IMR-90 (cell line): Measurements from ENCODE around the gene B4GALT5.

Experiments
- BHLHE40 ChIP-seq: fragments of 150-350 bp; IDR thresholded peaks from 2 replicates; pipeline ENCODE4 v1.6.1; 2016; ENCODE audit warnings: mild to moderate bottlenecking, low read depth, low read length
- CEBPB ChIP-seq: IDR thresholded peaks from 2 replicates; pipeline ENCODE4 v1.6.1; 2012; ENCODE audit warnings: low read depth, low read length, improper control_type of control experiment
- CHD1 ChIP-seq: IDR thresholded peaks from 2 replicates; pipeline ENCODE4 v1.6.1; 2012; ENCODE audit warnings: low read depth, low read length, improper control_type of control experiment
- CTCF ChIP-seq: conservative IDR thresholded peaks from 2 replicates; pipeline ENCODE4 v1.5.1; 2012; ENCODE audit warnings: mild to moderate bottlenecking, low read depth, low read length, improper control_type of control experiment
- ELK1 ChIP-seq: fragments of 150-350 bp; IDR thresholded peaks from 2 replicates; pipeline ENCODE4 v1.6.1; 2016; ENCODE audit warnings: low read depth, mild to moderate bottlenecking, low read length, moderate library complexity, borderline replicate concordance
- MAZ ChIP-seq: IDR thresholded peaks from 2 replicates; pipeline ENCODE4 v1.6.1; 2012; ENCODE audit warnings: low read depth, mild to moderate bottlenecking, low read length, improper control_type of control experiment, moderate library complexity, borderline replicate concordance
- POLR2A ChIP-seq: IDR thresholded peaks from 2 replicates; pipeline ENCODE4 v1.6.1; 2012; ENCODE audit warnings: mild to moderate bottlenecking, low read depth, low read length
- RAD21 ChIP-seq: IDR thresholded peaks from 2 replicates; pipeline ENCODE4 v1.6.1; 2012; ENCODE audit warnings: low read length, improper control_type of control experiment
- RFX5 ChIP-seq: IDR thresholded peaks from 2 replicates; pipeline ENCODE4 v1.8.0; 2012; ENCODE audit warnings: low read depth, mild to moderate bottlenecking, low read length, moderate library complexity

GRCh38 chr20:49729780-49730179, 16.1 kb upstream of the B4GALT5 start:
- TF ChIP-seq POLR2A (no peak), CTCF (no peak), BHLHE40 (no peak), CHD1 (no peak), RAD21 (no peak), MAZ (no peak), RFX5 (no peak), ELK1 (no peak), CEBPB (peak; percentile 32; the same call in 1 of the 2 replicates)
